Activated B cell treated with CpG ODN at 0.5 μM for 24 hours (primary cell): ENCODE measurements around the gene CCL19. TPM values are rescaled to one million over a fixed set of nuclear protein-coding genes. Genes with fewer than 3 reads are reported as not detected.

ENCODE experiments used
- ATAC-seq: fragments of 200-7000 bp; cut with Tn5 transposase; one replicate; pipeline ENCODE4 v1.10.0; 2021; ENCODE audit warnings: low read depth, mild to moderate bottlenecking, moderate library complexity
- CTCF ChIA-PET: fragments of 350-600 bp; sonication (Branson Sonifier 250); formaldehyde crosslinking; loops from one replicate; lab custom pipeline; 2021; ENCODE audit warnings: antibody characterized with exemption; lab: Charles Lee
- POLR2A ChIA-PET: fragments of 350-600 bp; sonication (Branson Sonifier 250); formaldehyde crosslinking; loops from one replicate; lab custom pipeline; 2021; ENCODE audit warnings: antibody characterized with exemption; lab: Charles Lee
- DNase-seq: peaks from one replicate; pipeline ENCODE4 v3.0.0; 2022
- H3K27ac Mint-ChIP-seq: one replicate; pipeline ENCODE4 v1.8.0; 2020; ENCODE audit warnings: mixed read lengths
- H3K27me3 Mint-ChIP-seq: one replicate; pipeline ENCODE4 v1.8.0; 2021; ENCODE audit warnings: mixed read lengths
- H3K36me3 Mint-ChIP-seq: one replicate; pipeline ENCODE4 v1.8.0; 2021; ENCODE audit warnings: low read depth, mixed read lengths
- H3K4me1 Mint-ChIP-seq: one replicate; pipeline ENCODE4 v1.8.0; 2021; ENCODE audit warnings: mixed read lengths
- H3K4me3 Mint-ChIP-seq: one replicate; pipeline ENCODE4 v1.8.0; 2020; ENCODE audit warnings: mild to moderate bottlenecking, mixed read lengths
- H3K9me3 Mint-ChIP-seq: one replicate; pipeline ENCODE4 v1.8.0; 2020; ENCODE audit warnings: mixed read lengths
- CTCF ChIP-seq: fragments of 200-600 bp; IDR thresholded peaks from one replicate; pipeline ENCODE4 v1.8.0; 2022; ENCODE audit warnings: antibody characterized with exemption, mild to moderate bottlenecking
- intact Hi-C: fragments of 100-400 bp; cut with micrococcal nuclease; formaldehyde crosslinking; loops from one replicate; pipeline ENCODE4 v1.15.1; 2024
- total RNA-seq: library from RNA; stranded (reverse); gene quantifications from 2 replicates; pipeline ENCODE4 v1.2.3, GENCODE V29; 2022

CCL19 gene
- total RNA-seq, 1 donor from 2014 or later: not detected

- no peaks in the 10 kb centered on the region for H3K9me3 Mint-ChIP-seq
- no peaks in the 10 kb centered on the region for H3K36me3 Mint-ChIP-seq
- DNase-seq: no peak
- CTCF ChIA-PET: no interaction called here
- intact Hi-C loops: no loop called here
- no peak overlapping the region for H3K27ac Mint-ChIP-seq
- POLR2A ChIA-PET: no interaction called here
- peaks cover 5% of the 10 kb centered on the region for H3K27me3 Mint-ChIP-seq
- TF ChIP-seq CTCF: no peak
- no peak for ATAC-seq
- peaks cover 4% of the 10 kb centered on the region for H3K4me1 Mint-ChIP-seq
- no peak overlapping the region for H3K4me3 Mint-ChIP-seq
Measured at GRCh38 chr9:34684816-34685215, 6.3 kb downstream of the CCL19 start.

- H3K36me3 Mint-ChIP-seq: no peaks in the 10 kb centered on the region
- ChIA-PET CTCF (no interaction called here), POLR2A (no interaction called here)
- peaks cover 2% of the 10 kb centered on the region for H3K27me3 Mint-ChIP-seq
- H3K9me3 Mint-ChIP-seq: no peaks in the 10 kb centered on the region
- ATAC-seq (peak; percentile 21), DNase-seq (no peak)
- TF ChIP-seq CTCF: no peak
- H3K4me1 Mint-ChIP-seq: peaks cover 4% of the 10 kb centered on the region
- no peak overlapping the region for H3K4me3 Mint-ChIP-seq
- no peak overlapping the region for H3K27ac Mint-ChIP-seq
- intact Hi-C loops: no loop called here
Measured at GRCh38 chr9:34684145-34684544, 6.9 kb downstream of the CCL19 start.

DNA sequence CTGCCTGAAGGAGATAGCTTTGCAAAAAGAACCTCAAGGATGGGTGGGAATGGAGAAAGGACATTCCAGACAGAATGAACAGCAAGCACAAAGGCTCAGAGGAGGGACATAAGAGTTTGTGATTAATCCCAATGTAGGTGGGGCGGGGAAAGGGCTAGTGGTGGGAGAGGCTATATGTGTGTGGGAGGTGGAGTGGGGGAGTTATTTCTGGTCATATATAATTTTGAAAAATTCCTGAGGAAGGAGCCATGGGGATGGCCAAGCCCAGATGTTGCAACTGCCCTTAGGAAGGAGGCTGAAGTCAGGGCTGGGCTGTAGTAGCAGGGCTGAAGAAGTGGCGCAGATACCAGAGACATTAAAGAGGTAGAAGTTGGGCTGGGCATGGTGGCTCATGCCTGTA, 15.2 kb downstream of the CCL19 start:
- ATAC-seq (no peak), DNase-seq (no peak)
- Mint-ChIP-seq H3K4me3 (no peak overlapping the region), H3K27ac (no peak overlapping the region), H3K9me3 (no peaks in the 10 kb centered on the region), H3K4me1 (no peaks in the 10 kb centered on the region), H3K27me3 (no peaks in the 10 kb centered on the region), H3K36me3 (no peaks in the 10 kb centered on the region)
- ChIA-PET CTCF (interaction anchor here (1.0 kb wide), 1 partner anchor 10 kb away, joined by 3 read pairs; no protein-coding TSS in a partner anchor), POLR2A (no interaction called here)
- no peak for TF ChIP-seq CTCF
- intact Hi-C loops: loop anchor here (1.0 kb wide), 1 partner anchor 26 kb away; no protein-coding TSS in a partner anchor

DNA sequence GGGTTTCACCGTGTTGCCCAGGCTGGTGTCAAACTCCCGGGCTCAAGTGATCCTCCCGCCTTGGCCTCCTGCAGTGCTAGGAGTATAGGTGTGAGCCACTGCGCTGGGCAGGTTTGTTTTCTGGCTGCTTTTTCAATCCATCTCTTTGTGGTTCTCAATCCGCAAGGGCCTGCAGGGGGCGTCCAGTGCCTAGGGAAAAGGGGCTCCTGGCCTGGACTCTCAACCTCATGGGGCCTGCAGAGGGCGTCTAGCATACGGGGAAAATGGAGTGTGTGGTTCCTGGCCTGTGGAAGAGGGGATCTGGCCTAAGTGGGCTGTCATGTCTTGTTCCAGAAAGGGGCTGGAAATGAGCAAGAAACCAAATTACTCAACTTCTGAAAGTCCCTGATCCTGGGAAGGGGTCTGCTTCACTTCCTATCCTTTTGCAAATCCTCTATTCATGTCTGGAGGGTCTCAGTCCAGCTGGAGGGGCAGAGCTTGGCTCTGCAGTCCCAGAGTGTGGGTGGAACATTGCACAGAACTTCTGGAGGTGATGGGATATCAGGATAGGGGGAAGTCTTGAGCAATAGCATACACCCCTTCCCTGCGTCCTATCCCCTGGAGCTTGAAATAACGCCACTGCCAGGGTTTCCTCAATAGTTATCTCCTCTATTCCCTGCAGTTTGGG, 15.9 kb downstream of the CCL19 start:
- Mint-ChIP-seq H3K4me1 (no peaks in the 10 kb centered on the region), H3K27ac (no peak overlapping the region), H3K36me3 (no peaks in the 10 kb centered on the region), H3K27me3 (no peaks in the 10 kb centered on the region), H3K9me3 (peaks cover 4% of the 10 kb centered on the region), H3K4me3 (no peak overlapping the region)
- ATAC-seq (peak; percentile 71), DNase-seq (peak; percentile 24)
- no peak for TF ChIP-seq CTCF
- POLR2A ChIA-PET: no interaction called here
- CTCF ChIA-PET: interaction anchor here (1.0 kb wide), 1 partner anchor 11 kb away, joined by 3 read pairs; no protein-coding TSS in a partner anchor
- intact Hi-C loops: loop anchor here (1.0 kb wide), 1 partner anchor 27 kb away; no protein-coding TSS in a partner anchor

DNA sequence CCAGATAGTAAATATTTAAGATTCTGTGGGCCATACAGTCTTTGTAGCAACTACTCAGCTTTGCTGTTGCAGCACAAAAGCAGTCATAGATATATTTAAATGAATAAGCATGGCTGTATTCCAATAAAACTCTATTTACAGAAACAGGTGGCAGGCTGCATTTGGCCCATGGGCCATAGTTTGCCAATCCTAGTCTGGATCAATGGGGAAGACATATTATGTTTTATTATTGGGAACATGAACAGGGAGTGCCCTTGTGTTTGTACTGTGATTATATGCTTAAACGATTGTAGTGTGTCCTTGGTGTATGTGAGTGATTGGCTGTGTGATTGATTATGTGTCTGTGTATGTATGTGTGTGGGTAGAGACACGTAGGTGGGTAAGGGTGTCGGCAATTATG, 16.6 kb downstream of the CCL19 start:
- CTCF ChIA-PET: no interaction called here
- no peak overlapping the region for H3K27ac Mint-ChIP-seq

More for the DNA sequence above, 16.6 kb downstream of the CCL19 start:
- POLR2A ChIA-PET: no interaction called here
- Mint-ChIP-seq H3K36me3 (no peaks in the 10 kb centered on the region), H3K4me3 (no peak overlapping the region), H3K4me1 (no peaks in the 10 kb centered on the region), H3K9me3 (peaks cover 8% of the 10 kb centered on the region), H3K27me3 (no peaks in the 10 kb centered on the region)
- ATAC-seq (no peak), DNase-seq (no peak)
- intact Hi-C loops: no loop called here
- TF ChIP-seq CTCF: no peak
